ENCODE measurements around the gene PCDHGA8. TPM values are rescaled to one million over a fixed set of nuclear protein-coding genes. Genes with fewer than 3 reads are reported as not detected.

PCDHGA8 gene
- total RNA-seq, 2 experiments from 2014 or later = 3.8 to 5.3 TPM

- no peak for DNase-seq (ENCODE audit: low spot score)
- no TSS peak for BruUV-seq (replicated peaks)
- no peak for TF ChIP-seq EZH2phosphoT487 (IDR thresholded peaks at IDR 0.05; ENCODE audit: borderline replicate concordance, low read depth, low read length)
- TF ChIP-seq, protein P1, sequence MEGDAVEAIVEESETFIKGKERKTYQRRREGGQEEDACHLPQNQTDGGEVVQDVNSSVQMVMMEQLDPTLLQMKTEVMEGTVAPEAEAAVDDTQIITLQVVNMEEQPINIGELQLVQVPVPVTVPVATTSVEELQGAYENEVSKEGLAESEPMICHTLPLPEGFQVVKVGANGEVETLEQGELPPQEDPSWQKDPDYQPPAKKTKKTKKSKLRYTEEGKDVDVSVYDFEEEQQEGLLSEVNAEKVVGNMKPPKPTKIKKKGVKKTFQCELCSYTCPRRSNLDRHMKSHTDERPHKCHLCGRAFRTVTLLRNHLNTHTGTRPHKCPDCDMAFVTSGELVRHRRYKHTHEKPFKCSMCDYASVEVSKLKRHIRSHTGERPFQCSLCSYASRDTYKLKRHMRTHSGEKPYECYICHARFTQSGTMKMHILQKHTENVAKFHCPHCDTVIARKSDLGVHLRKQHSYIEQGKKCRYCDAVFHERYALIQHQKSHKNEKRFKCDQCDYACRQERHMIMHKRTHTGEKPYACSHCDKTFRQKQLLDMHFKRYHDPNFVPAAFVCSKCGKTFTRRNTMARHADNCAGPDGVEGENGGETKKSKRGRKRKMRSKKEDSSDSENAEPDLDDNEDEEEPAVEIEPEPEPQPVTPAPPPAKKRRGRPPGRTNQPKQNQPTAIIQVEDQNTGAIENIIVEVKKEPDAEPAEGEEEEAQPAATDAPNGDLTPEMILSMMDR (conservative IDR thresholded peaks at IDR 0.05; ENCODE audit: low read length) = no peak
- no peak overlapping the region for H3K4me3 ChIP-seq (ENCODE audit: low read depth, low read length, poor library complexity, severe bottlenecking)
- no peaks in the 10 kb centered on the region for H3K36me3 ChIP-seq (ENCODE audit: insufficient read depth, low read length)
- no peak overlapping the region for H3K27ac ChIP-seq (ENCODE audit: low read depth, low read length, poor library complexity, severe bottlenecking)
- peaks cover 14% of the 10 kb centered on the region for H3K4me1 ChIP-seq (ENCODE audit: insufficient read depth, low read length, poor library complexity, severe bottlenecking)
- POLR2A ChIA-PET = no interaction called here
- intact Hi-C loops (cut with micrococcal nuclease; ENCODE audit: unreplicated experiment) = no loop called here
- no peak overlapping the region for H2AFZ ChIP-seq (ENCODE audit: low read length)
- H3K9me2 ChIP-seq (ENCODE audit: insufficient read depth, low read length) = no peaks in the 10 kb centered on the region
- H3K4me2 ChIP-seq (ENCODE audit: low read length) = no peak overlapping the region
- H3K79me2 ChIP-seq (ENCODE audit: insufficient read depth, low read depth, low read length) = no peaks in the 10 kb centered on the region
- CTCF ChIA-PET (ENCODE audit: unreplicated experiment) = no interaction called here
- H4K20me1 ChIP-seq (ENCODE audit: insufficient read depth, low read length) = no peaks in the 10 kb centered on the region
- H3K9me3 ChIP-seq (ENCODE audit: low read length) = no peaks in the 10 kb centered on the region
Measured at GRCh38 chr5:141440341-141440740, 47.9 kb downstream of the PCDHGA8 start.

GRCh38 chr5:141441571-141442170 lies 49.2 kb downstream of the PCDHGA8 start:
- no TSS peak for BruUV-seq (replicated peaks)
- Histone ChIP-seq H3K4me2 (ENCODE audit: low read length) (no peak overlapping the region), H3K9me3 (ENCODE audit: low read length) (no peaks in the 10 kb centered on the region), H3K36me3 (ENCODE audit: insufficient read depth, low read length) (no peaks in the 10 kb centered on the region), H3K9me2 (ENCODE audit: insufficient read depth, low read length) (no peaks in the 10 kb centered on the region), H2AFZ (ENCODE audit: low read length) (no peak overlapping the region), H3K27ac (ENCODE audit: low read depth, low read length, poor library complexity, severe bottlenecking) (no peak overlapping the region), H3K4me3 (ENCODE audit: low read depth, low read length, poor library complexity, severe bottlenecking) (no peak overlapping the region), H3K4me1 (ENCODE audit: insufficient read depth, low read length, poor library complexity, severe bottlenecking) (peaks cover 14% of the 10 kb centered on the region), H4K20me1 (ENCODE audit: insufficient read depth, low read length) (no peaks in the 10 kb centered on the region), H3K79me2 (ENCODE audit: insufficient read depth, low read depth, low read length) (no peaks in the 10 kb centered on the region)
- ChIA-PET CTCF (ENCODE audit: unreplicated experiment) (no interaction called here), POLR2A (interaction anchor here (0.5 kb wide), 1 partner anchor 92 kb away, joined by 3 read pairs; no protein-coding TSS in a partner anchor)
- DNase-seq (ENCODE audit: low spot score) = no peak
- intact Hi-C loops (cut with micrococcal nuclease; ENCODE audit: unreplicated experiment) = no loop called here
- TF ChIP-seq, protein P1 (conservative IDR thresholded peaks at IDR 0.05; ENCODE audit: low read length) = no peak
- TF ChIP-seq EZH2phosphoT487 (IDR thresholded peaks at IDR 0.05; ENCODE audit: borderline replicate concordance, low read depth, low read length) = no peak

Other genes with a start within 250 kb of the PCDHGA8 start
Only the 30 nearest of the 37 such genes appear.
- 0.06 TPM in 1 of 2 replicates, not detected in the other for gene PCDHB9, start 205.5 kb upstream of the PCDHGA8 start, total RNA-seq (2014; rRNA removed; shearing (Covaris generic))
- 0.33 TPM in 1 of 2 replicates, not detected in the other for gene PCDHB9, start 205.5 kb upstream of the PCDHGA8 start, total RNA-seq (2022)
- 0.08 TPM in 1 of 2 replicates, not detected in the other for gene PCDHB10, start 200.3 kb upstream of the PCDHGA8 start, total RNA-seq (2014; rRNA removed; shearing (Covaris generic))
- not detected in 2 replicates for gene PCDHB10, start 200.3 kb upstream of the PCDHGA8 start, total RNA-seq (2022)
- gene PCDHB11, start 193.0 kb upstream of the PCDHGA8 start, total RNA-seq (2014; rRNA removed; shearing (Covaris generic)) = not detected in 2 replicates
- gene PCDHB11, start 193.0 kb upstream of the PCDHGA8 start, total RNA-seq (2022) = not detected in 2 replicates
- gene PCDHB12, start 183.9 kb upstream of the PCDHGA8 start, total RNA-seq (2014; rRNA removed; shearing (Covaris generic)) = not detected in 2 replicates
- not detected in 2 replicates for gene PCDHB12, start 183.9 kb upstream of the PCDHGA8 start, total RNA-seq (2022)
- gene PCDHB13, start 178.7 kb upstream of the PCDHGA8 start, total RNA-seq (2014; rRNA removed; shearing (Covaris generic)) = 0.22 TPM in 1 of 2 replicates, not detected in the other
- gene PCDHB13, start 178.7 kb upstream of the PCDHGA8 start, total RNA-seq (2022) = not detected in 2 replicates
- 0.22 TPM in 1 of 2 replicates, not detected in the other for gene PCDHB14, start 169.3 kb upstream of the PCDHGA8 start, total RNA-seq (2014; rRNA removed; shearing (Covaris generic))
- gene PCDHB14, start 169.3 kb upstream of the PCDHGA8 start, total RNA-seq (2022) = not detected in 2 replicates
- not detected in 2 replicates for gene PCDHB15, start 147.2 kb upstream of the PCDHGA8 start, total RNA-seq (2014; rRNA removed; shearing (Covaris generic))
- not detected in 2 replicates for gene PCDHB15, start 147.2 kb upstream of the PCDHGA8 start, total RNA-seq (2022)
- gene SLC25A2, start 88.6 kb upstream of the PCDHGA8 start, total RNA-seq (2014; rRNA removed; shearing (Covaris generic)) = 0.16 and 0.95 TPM in 2 replicates
- gene SLC25A2, start 88.6 kb upstream of the PCDHGA8 start, total RNA-seq (2022) = 0.70 and 1.6 TPM in 2 replicates
- gene TAF7, start 71.8 kb upstream of the PCDHGA8 start, total RNA-seq (2014; rRNA removed; shearing (Covaris generic)) = 115 and 126 TPM in 2 replicates
- 103 and 113 TPM in 2 replicates for gene TAF7, start 71.8 kb upstream of the PCDHGA8 start, total RNA-seq (2022)
- 1.3 and 1.8 TPM in 2 replicates for gene PCDHGA1, start 62.1 kb upstream of the PCDHGA8 start, total RNA-seq (2014; rRNA removed; shearing (Covaris generic))
- gene PCDHGA1, start 62.1 kb upstream of the PCDHGA8 start, total RNA-seq (2022) = 1.7 and 1.9 TPM in 2 replicates
- 0.19 and 0.51 TPM in 2 replicates for gene PCDHGA2, start 53.9 kb upstream of the PCDHGA8 start, total RNA-seq (2014; rRNA removed; shearing (Covaris generic))
- gene PCDHGA2, start 53.9 kb upstream of the PCDHGA8 start, total RNA-seq (2022) = 0.74 and 1.1 TPM in 2 replicates
- 0.21 and 0.25 TPM in 2 replicates for gene PCDHGA3, start 48.8 kb upstream of the PCDHGA8 start, total RNA-seq (2014; rRNA removed; shearing (Covaris generic))
- gene PCDHGA3, start 48.8 kb upstream of the PCDHGA8 start, total RNA-seq (2022) = 0.36 and 0.65 TPM in 2 replicates
- 2.8 and 4.1 TPM in 2 replicates for gene PCDHGB1, start 42.5 kb upstream of the PCDHGA8 start, total RNA-seq (2014; rRNA removed; shearing (Covaris generic))
- 2.8 and 3.0 TPM in 2 replicates for gene PCDHGB1, start 42.5 kb upstream of the PCDHGA8 start, total RNA-seq (2022)
- 1.9 and 3.5 TPM in 2 replicates for gene PCDHGA4, start 37.6 kb upstream of the PCDHGA8 start, total RNA-seq (2014; rRNA removed; shearing (Covaris generic))
- 1.8 and 1.9 TPM in 2 replicates for gene PCDHGA4, start 37.6 kb upstream of the PCDHGA8 start, total RNA-seq (2022)
- 8.3 and 9.3 TPM in 2 replicates for gene PCDHGB2, start 32.6 kb upstream of the PCDHGA8 start, total RNA-seq (2014; rRNA removed; shearing (Covaris generic))
- 9.2 and 10.9 TPM in 2 replicates for gene PCDHGB2, start 32.6 kb upstream of the PCDHGA8 start, total RNA-seq (2022)
- 5.2 and 6.1 TPM in 2 replicates for gene PCDHGA5, start 28.5 kb upstream of the PCDHGA8 start, total RNA-seq (2014; rRNA removed; shearing (Covaris generic))
- 4.6 and 4.9 TPM in 2 replicates for gene PCDHGA5, start 28.5 kb upstream of the PCDHGA8 start, total RNA-seq (2022)
- 3.5 and 5.8 TPM in 2 replicates for gene PCDHGB3, start 22.4 kb upstream of the PCDHGA8 start, total RNA-seq (2014; rRNA removed; shearing (Covaris generic))
- 6.1 and 6.3 TPM in 2 replicates for gene PCDHGB3, start 22.4 kb upstream of the PCDHGA8 start, total RNA-seq (2022)
- 6.3 and 7.2 TPM in 2 replicates for gene PCDHGA6, start 18.7 kb upstream of the PCDHGA8 start, total RNA-seq (2014; rRNA removed; shearing (Covaris generic))
- gene PCDHGA6, start 18.7 kb upstream of the PCDHGA8 start, total RNA-seq (2022) = 5.5 and 6.2 TPM in 2 replicates
- 4.7 and 6.4 TPM in 2 replicates for gene PCDHGA7, start 9.9 kb upstream of the PCDHGA8 start, total RNA-seq (2014; rRNA removed; shearing (Covaris generic))
- 5.6 TPM in 2 replicates for gene PCDHGA7, start 9.9 kb upstream of the PCDHGA8 start, total RNA-seq (2022)
- 8.7 and 9.3 TPM in 2 replicates for gene PCDHGB4, start 4.9 kb upstream of the PCDHGA8 start, total RNA-seq (2014; rRNA removed; shearing (Covaris generic))
- gene PCDHGB4, start 4.9 kb upstream of the PCDHGA8 start, total RNA-seq (2022) = 6.5 and 6.9 TPM in 2 replicates
- 3.8 and 5.1 TPM in 2 replicates for gene PCDHGB5, start 5.3 kb downstream of the PCDHGA8 start, total RNA-seq (2014; rRNA removed; shearing (Covaris generic))
- gene PCDHGB5, start 5.3 kb downstream of the PCDHGA8 start, total RNA-seq (2022) = 7.1 and 8.6 TPM in 2 replicates
- gene PCDHGA9, start 10.1 kb downstream of the PCDHGA8 start, total RNA-seq (2014; rRNA removed; shearing (Covaris generic)) = 3.7 and 5.9 TPM in 2 replicates
- gene PCDHGA9, start 10.1 kb downstream of the PCDHGA8 start, total RNA-seq (2022) = 5.2 and 5.7 TPM in 2 replicates
- gene PCDHGB6, start 15.4 kb downstream of the PCDHGA8 start, total RNA-seq (2014; rRNA removed; shearing (Covaris generic)) = 3.2 and 4.7 TPM in 2 replicates
- gene PCDHGB6, start 15.4 kb downstream of the PCDHGA8 start, total RNA-seq (2022) = 4.1 and 4.5 TPM in 2 replicates
- gene PCDHGA10, start 20.4 kb downstream of the PCDHGA8 start, total RNA-seq (2014; rRNA removed; shearing (Covaris generic)) = 2.7 and 4.9 TPM in 2 replicates
- 3.4 and 3.9 TPM in 2 replicates for gene PCDHGA10, start 20.4 kb downstream of the PCDHGA8 start, total RNA-seq (2022)
- 3.3 and 3.9 TPM in 2 replicates for gene PCDHGB7, start 25.0 kb downstream of the PCDHGA8 start, total RNA-seq (2014; rRNA removed; shearing (Covaris generic))
- gene PCDHGB7, start 25.0 kb downstream of the PCDHGA8 start, total RNA-seq (2022) = 4.5 and 5.4 TPM in 2 replicates
- 4.8 and 6.8 TPM in 2 replicates for gene PCDHGA11, start 28.4 kb downstream of the PCDHGA8 start, total RNA-seq (2014; rRNA removed; shearing (Covaris generic))
- 3.4 and 4.1 TPM in 2 replicates for gene PCDHGA11, start 28.4 kb downstream of the PCDHGA8 start, total RNA-seq (2022)
- gene PCDHGA12, start 37.9 kb downstream of the PCDHGA8 start, total RNA-seq (2014; rRNA removed; shearing (Covaris generic)) = 2.6 and 3.9 TPM in 2 replicates
- gene PCDHGA12, start 37.9 kb downstream of the PCDHGA8 start, total RNA-seq (2022) = 3.0 and 3.4 TPM in 2 replicates
- gene PCDHGC3, start 83.3 kb downstream of the PCDHGA8 start, total RNA-seq (2014; rRNA removed; shearing (Covaris generic)) = 20.4 and 27.2 TPM in 2 replicates
- 59.7 and 60.0 TPM in 2 replicates for gene PCDHGC3, start 83.3 kb downstream of the PCDHGA8 start, total RNA-seq (2022)
- gene PCDHGC4, start 92.4 kb downstream of the PCDHGA8 start, total RNA-seq (2014; rRNA removed; shearing (Covaris generic)) = 6.3 and 8.4 TPM in 2 replicates
- 6.4 and 7.0 TPM in 2 replicates for gene PCDHGC4, start 92.4 kb downstream of the PCDHGA8 start, total RNA-seq (2022)
- 3.0 and 4.4 TPM in 2 replicates for gene PCDHGC5, start 96.4 kb downstream of the PCDHGA8 start, total RNA-seq (2014; rRNA removed; shearing (Covaris generic))
- 5.0 and 5.4 TPM in 2 replicates for gene PCDHGC5, start 96.4 kb downstream of the PCDHGA8 start, total RNA-seq (2022)